Panc1 (cell line): ENCODE results near the gene GFOD2.

ENCODE experiments used
- CTCF ChIP-seq: fragments of 450-650 bp; IDR thresholded peaks from 2 replicates; pipeline ENCODE4 v1.5.1; 2017; ENCODE audit warnings: mild to moderate bottlenecking
- POLR2AphosphoS5 ChIP-seq: IDR thresholded peaks from 2 replicates; pipeline ENCODE4 v1.6.1; 2012; ENCODE audit warnings: mild to moderate bottlenecking, low read depth, low read length, moderate library complexity
- REST ChIP-seq, 2 experiments: IDR thresholded peaks; 2 replicates each; pipeline ENCODE4 v1.6.1; 2011 to 2012; ENCODE audit warnings: low read depth in 2 of 2, control low read depth in 1 of 2, low read length in 1 of 2, mild to moderate bottlenecking in 1 of 2, moderate library complexity in 1 of 2; ENCODE audit not compliant: insufficient read depth in 1 of 2
- SIN3A ChIP-seq: IDR thresholded peaks from 2 replicates; pipeline ENCODE4 v1.6.1; 2012; ENCODE audit warnings: low read depth, mild to moderate bottlenecking, low read length, moderate library complexity, borderline replicate concordance; ENCODE audit not compliant: insufficient read depth
- TCF7L2 ChIP-seq: IDR thresholded peaks from 2 replicates; pipeline ENCODE4 v1.6.1; 2011; ENCODE audit warnings: mild to moderate bottlenecking, low read depth, low read length, inconsistent platforms

- TF ChIP-seq POLR2AphosphoS5 (no peak), CTCF (no peak), SIN3A (no peak), REST (IDR thresholded peaks at IDR 0.05; ENCODE audit: insufficient read depth in 1 of 2, low read depth in 2 of 2, low read length in 1 of 2) (no peak), TCF7L2 (no peak)
Observed at GRCh38 chr16:67679935-67680897, 38.9 kb downstream of the GFOD2 start.
